RWPE2 (cell line): ENCODE results near the gene GLYATL3.

Source experiments
- ATAC-seq: fragments of 200-7000 bp; cut with Tn5 transposase; 3 replicates; pipeline ENCODE4 v1.9.1; 2021; ENCODE audit warnings: low read depth
- DNase-seq: peaks from one replicate; pipeline ENCODE4 v3.0.0-alpha.2; 2020; ENCODE audit warnings: low spot score
- H3K27ac ChIP-seq: fragments of 450-650 bp; 2 replicates; pipeline ENCODE4 v1.5.1; 2017; ENCODE audit warnings: mild to moderate bottlenecking; ENCODE audit not compliant: poor library complexity, severe bottlenecking
- H3K27me3 ChIP-seq: fragments of 250-450 bp; sonication (Bioruptor Pico); 2 replicates; pipeline ENCODE4 v1.5.1; 2021; ENCODE audit warnings: mild to moderate bottlenecking, moderate library complexity; ENCODE audit not compliant: insufficient read depth, poor library complexity, severe bottlenecking
- H3K36me3 ChIP-seq: fragments of 250-450 bp; sonication (Bioruptor Pico); 2 replicates; pipeline ENCODE4 v1.5.1; 2020; ENCODE audit warnings: low read depth, mild to moderate bottlenecking, moderate library complexity
- H3K4me1 ChIP-seq: fragments of 250-450 bp; sonication (Bioruptor Pico); 2 replicates; pipeline ENCODE4 v1.5.1; 2021; ENCODE audit warnings: mild to moderate bottlenecking, moderate library complexity; ENCODE audit not compliant: insufficient read depth, poor library complexity, severe bottlenecking
- H3K4me3 ChIP-seq: fragments of 250-450 bp; sonication (Bioruptor Pico); 2 replicates; pipeline ENCODE4 v1.5.1; 2021; ENCODE audit warnings: mild to moderate bottlenecking, moderate library complexity; ENCODE audit not compliant: severe bottlenecking
- H3K9me3 ChIP-seq: fragments of 250-450 bp; sonication (Bioruptor Pico); 2 replicates; pipeline ENCODE4 v1.5.1; 2021; ENCODE audit warnings: mild to moderate bottlenecking, moderate library complexity; ENCODE audit not compliant: severe bottlenecking
- CTCF ChIP-seq: fragments of 450-650 bp; IDR thresholded peaks from one replicate; pipeline ENCODE4 v1.5.1; 2017; ENCODE audit warnings: mild to moderate bottlenecking, moderate library complexity; ENCODE audit not compliant: poor library complexity, severe bottlenecking

Gene GLYATL3

GRCh38 chr6:49504666-49505065, 4.9 kb downstream of the GLYATL3 start:
- H3K9me3 ChIP-seq = no peaks in the 10 kb centered on the region
- DNase-seq (no peak), ATAC-seq (no peak)
- no peak overlapping the region for H3K4me3 ChIP-seq
- no peak for TF ChIP-seq CTCF
- H3K36me3 ChIP-seq = no peaks in the 10 kb centered on the region
- H3K27ac ChIP-seq = no peak overlapping the region
- no peaks in the 10 kb centered on the region for H3K4me1 ChIP-seq
- no peaks in the 10 kb centered on the region for H3K27me3 ChIP-seq

DNA sequence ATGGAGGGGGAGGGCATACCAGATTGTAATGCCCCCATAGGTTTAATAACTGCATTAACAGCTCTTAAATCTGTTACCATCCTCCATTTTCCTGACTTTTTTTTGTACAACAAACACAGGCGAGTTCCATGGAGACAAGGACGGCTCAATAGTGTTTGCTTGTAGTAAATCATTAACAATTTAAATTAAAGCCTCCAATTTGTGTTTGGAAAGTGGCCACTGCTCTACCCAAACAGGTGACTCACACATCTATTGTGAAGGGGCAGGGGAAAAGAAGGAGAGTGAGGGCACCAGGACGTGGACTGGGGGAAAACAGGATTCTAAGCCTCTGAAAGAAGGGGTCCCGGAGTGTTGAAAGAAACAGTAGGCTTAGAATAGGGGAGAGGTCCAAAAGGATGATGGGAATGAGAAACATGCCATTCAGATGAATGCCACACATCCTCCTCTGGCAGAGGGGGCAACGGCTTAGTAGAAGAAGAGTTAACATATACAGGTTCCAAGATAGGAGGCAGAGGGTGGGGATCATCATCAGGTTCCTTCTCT, 6.9 kb downstream of the GLYATL3 start:
- H3K27me3 ChIP-seq = no peaks in the 10 kb centered on the region
- ATAC-seq = no peak
- no peaks in the 10 kb centered on the region for H3K9me3 ChIP-seq
- no peaks in the 10 kb centered on the region for H3K36me3 ChIP-seq
- H3K4me1 ChIP-seq = no peaks in the 10 kb centered on the region
- no peak overlapping the region for H3K27ac ChIP-seq
- no peak for TF ChIP-seq CTCF
- no peak overlapping the region for H3K4me3 ChIP-seq
- no peak for DNase-seq

DNA sequence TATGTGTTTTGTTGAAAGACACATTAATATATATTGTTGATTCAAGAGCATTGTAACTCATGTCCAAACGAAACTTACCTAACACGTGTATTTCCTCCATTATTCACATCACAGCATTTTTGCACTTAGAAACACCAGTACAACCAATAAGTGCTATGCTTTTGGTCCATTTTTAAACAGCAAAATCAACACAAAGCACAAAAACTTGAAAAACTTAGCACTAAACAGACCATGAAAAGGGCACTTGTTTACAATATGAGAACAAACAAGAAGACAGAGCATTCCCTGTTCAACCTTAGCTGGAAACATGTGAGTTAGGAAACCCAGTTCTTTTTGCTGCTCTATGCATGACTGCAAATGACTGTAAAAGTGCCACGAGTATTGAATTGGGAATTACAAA, 9.6 kb downstream of the GLYATL3 start:
- Histone ChIP-seq H3K4me3 (no peak overlapping the region), H3K9me3 (no peaks in the 10 kb centered on the region), H3K27me3 (no peaks in the 10 kb centered on the region), H3K4me1 (no peaks in the 10 kb centered on the region), H3K27ac (no peak overlapping the region), H3K36me3 (no peaks in the 10 kb centered on the region)
- TF ChIP-seq CTCF = no peak
- ATAC-seq = no peak
- DNase-seq = no peak

DNA sequence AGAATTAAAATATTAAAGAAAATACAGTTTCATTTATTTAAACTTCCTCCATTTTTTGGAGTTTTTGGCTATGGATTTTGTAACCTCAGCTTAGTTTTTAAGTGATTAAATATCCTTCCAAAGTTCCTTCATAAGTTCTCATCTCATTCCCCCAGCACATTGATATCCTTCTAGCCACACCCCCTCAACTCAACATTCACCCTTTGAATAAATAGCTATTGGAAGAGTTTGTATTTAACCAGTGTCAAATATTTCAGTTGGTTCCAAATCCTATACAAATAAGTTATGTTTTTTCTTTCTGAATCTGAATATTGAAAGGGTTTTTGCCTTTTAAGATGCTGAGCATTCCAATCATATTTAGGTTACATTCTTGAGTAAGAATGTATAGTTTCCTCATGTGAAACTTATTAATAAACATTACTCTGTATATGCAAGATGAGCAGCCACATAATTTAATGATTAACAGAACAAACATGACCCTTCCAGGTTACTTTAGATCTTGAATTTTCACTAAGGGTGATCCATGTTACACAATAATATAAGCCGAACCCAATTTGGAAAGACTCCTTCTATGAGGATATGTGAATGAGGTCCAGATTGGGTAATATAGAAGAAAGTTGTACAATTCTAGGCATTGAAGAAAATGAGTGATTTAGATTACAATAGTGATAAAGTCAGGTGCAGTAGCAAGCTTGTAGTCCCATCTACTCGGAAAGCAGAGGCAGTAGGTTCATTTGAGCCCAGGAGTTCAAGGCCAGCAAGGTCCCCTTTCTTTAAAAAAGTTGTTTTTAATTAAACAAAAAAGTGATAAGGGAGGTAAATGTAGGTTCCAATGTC, 13.6 kb downstream of the GLYATL3 start:
- H3K4me1 ChIP-seq = peaks cover 2% of the 10 kb centered on the region
- H3K27me3 ChIP-seq = no peaks in the 10 kb centered on the region
- no peaks in the 10 kb centered on the region for H3K9me3 ChIP-seq
- no peaks in the 10 kb centered on the region for H3K36me3 ChIP-seq
- DNase-seq (no peak), ATAC-seq (peak; percentile 41; the same call in 1 of the 3 replicates)
- no peak for TF ChIP-seq CTCF
- no peak overlapping the region for H3K27ac ChIP-seq
- H3K4me3 ChIP-seq = no peak overlapping the region
